GM19395 (cell line): ENCODE data around the gene TMEM245.

Source experiments
- ATAC-seq: cut with Tn5 transposase; IDR thresholded peaks from one replicate; pipeline ENCODE4 v1.9.1; 2021; ENCODE audit warnings: mild to moderate bottlenecking, moderate library complexity; ENCODE audit not compliant: unreplicated experiment

Gene TMEM245

GRCh38 chr9:109119439-109120203 lies at the start of gene TMEM245:
TSS of gene TMEM245 (minus strand) at chr9:109119947. CDS start at chr9:109119913, 34 bp downstream.
- ATAC-seq: peak; percentile 89

GRCh38 chr9:109168170-109168569 lies 48.4 kb upstream of the TMEM245 start:
- no peak for ATAC-seq

GRCh38 chr9:109167716-109168115 lies 48.0 kb upstream of the TMEM245 start:
- ATAC-seq: no peak

GRCh38 chr9:109166771-109167601 lies 47.2 kb upstream of the TMEM245 start, which contains the start of gene FRRS1L:
TSS of gene FRRS1L (minus strand) at chr9:109167249. CDS start at chr9:109167138, 111 bp downstream.
- ATAC-seq: no peak

DNA sequence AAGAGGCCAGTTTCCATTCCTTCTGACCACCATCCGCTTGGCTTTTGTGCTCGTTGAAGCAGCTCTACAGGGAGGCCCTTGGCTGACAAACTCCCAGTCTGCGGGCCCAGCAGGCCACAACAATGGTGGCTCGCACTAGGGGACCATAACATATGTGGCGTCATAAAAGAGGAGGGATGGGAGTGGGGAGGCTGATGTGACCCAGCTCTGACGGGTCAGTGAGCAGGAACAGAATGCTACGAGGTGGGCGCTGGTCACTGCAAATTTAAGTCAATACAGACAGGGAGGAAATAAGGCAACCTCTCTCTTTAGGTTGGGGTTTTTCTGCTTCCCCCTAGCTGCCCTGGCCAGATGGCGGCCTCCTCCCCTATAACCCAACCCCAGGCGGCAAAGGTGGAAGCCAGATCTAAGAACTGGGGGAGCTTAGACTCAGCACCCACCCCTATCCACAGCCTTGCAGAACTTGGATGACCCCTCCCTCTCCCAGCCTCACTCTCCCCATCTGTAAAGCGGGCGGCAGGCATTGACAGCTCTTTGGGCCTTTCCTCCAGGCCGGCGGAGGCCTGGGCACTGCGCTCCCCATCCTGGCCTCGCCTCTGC lies 46.5 kb upstream of the TMEM245 start:
- ATAC-seq: no peak

DNA sequence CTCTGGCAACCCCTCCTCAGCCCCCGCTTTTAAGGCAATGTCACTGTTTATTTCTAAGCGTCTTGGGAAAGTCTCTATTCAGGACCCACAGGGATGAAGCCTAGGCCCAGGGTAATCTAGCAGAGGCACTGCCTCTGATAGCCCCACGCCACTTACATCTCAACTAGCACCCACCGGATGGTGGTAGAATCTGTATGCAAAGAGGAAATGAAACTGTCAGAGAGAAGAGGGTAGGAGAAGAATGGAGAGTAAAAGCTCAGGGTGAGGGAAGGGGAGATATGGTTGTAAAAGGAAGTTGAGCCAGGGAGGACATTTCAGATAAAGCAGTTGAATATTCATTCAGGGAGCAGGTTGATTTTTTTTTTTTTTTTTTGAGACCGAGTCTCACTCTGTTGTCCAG lies 44.3 kb upstream of the TMEM245 start:
- ATAC-seq: peak; percentile 89

DNA sequence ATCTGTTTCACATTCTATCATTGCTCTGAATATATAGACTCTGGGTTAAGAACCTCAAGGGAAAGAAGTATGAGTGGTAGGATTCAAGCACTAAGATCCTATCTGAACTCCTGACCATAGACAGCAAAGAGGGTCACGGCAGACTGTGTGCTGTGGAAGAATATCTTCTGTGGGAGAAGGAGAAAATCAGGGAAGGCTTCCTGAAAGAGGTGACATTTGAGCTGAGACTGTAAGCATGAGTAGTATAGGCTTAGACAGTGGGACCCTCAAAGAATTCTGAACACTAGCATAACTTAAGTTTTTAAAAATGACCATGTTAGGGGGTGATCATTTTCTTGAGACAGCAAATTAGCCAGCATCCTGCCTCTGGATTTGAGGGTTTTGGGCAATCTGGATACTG lies 43.4 kb upstream of the TMEM245 start:
- no peak for ATAC-seq

GRCh38 chr9:109162677-109163076 lies 42.9 kb upstream of the TMEM245 start:
- no peak for ATAC-seq

- ATAC-seq: no peak
These were observed 41.7 kb upstream of the TMEM245 start for GRCh38 chr9:109161471-109161870.

DNA sequence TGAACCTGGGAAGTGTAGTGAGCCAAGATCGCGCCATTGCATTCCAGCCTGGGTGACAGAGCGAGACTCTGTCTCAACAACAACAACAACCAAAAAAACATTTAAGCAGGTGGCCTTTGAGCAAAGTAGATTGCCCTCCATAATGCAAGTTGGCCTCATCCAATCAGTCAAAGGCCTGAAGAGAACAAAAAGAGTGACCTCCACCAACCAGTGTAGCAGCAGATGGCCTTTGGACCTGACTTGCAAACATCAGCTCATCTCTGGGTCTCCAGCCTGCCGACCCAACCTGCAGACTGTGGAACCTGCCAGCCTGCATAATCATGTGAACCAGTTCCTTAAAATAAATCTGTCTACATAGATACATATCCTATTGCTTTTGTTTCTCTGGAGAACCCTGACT lies 39.8 kb upstream of the TMEM245 start:
- ATAC-seq: no peak

DNA sequence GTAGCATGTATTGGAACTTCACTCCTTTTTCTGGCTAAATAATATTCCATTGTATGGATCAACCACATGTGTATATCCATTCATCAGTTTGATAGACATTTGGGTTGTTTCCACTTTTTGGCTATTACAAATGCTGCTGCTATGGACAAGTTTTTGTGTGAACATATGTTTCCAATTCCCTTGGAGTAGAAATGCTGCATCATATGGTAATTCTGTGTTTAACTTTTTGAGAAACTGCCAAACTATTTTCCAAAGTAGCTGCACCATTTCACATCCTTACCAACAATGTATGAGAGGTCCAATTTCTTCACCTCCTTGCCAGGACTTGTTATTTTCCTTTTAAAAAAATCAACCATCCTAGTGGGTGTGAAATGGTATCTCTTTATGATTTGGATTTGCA lies 38.9 kb upstream of the TMEM245 start:
- no peak for ATAC-seq

DNA sequence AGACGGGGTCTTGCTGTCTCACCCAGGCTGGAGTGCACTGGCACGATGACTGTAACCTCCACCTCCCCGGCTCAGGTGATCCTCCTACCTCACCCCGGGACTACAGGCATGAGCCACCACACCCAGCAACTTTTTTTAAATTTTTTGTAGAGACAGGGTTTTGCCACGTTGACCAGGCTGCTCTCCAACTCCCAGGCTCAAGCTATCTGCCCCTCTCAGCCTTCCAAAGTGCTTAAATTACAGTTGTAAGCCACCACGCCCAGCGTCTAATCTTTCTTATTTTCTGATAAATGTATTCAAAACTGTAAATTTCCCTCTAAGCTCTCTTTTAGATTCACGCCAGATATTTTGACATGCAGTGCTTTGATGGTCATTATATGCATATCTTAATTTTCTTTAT lies 37.0 kb upstream of the TMEM245 start:
- no peak for ATAC-seq

DNA sequence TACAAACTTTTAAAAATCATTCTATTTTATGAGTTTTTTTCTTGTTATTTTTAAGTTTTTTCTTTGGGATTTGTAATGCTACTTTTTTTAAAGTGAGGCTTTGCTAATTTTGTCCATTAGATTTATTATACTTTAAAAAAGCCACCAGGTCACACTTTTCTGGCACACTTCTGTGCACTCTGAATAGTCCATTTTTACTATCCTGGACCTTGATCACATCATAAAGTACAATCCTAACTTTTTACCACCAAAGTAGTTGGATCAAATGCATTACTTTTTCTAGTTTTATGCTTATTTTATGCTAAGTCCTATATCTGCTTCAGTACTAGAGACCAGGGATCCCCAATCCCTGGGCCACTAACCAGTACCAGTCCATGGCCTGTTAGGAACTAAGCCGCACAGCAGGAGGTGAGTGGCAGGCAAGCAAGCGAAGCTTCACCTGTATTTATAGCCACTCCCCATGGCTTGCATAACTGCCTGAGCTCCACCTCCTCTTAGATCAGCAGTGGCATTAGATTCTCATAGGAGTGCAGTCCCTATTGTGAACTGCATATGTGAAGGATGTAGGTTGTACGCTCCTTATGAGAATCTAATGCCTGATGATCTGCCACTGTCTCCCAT lies 31.3 kb upstream of the TMEM245 start:
- no peak for ATAC-seq

GRCh38 chr9:109149722-109150121 lies 30.0 kb upstream of the TMEM245 start:
- ATAC-seq: no peak

- no peak for ATAC-seq
These were observed 29.3 kb upstream of the TMEM245 start for GRCh38 chr9:109149089-109149488.

GRCh38 chr9:109145051-109145450 lies 25.3 kb upstream of the TMEM245 start:
- no peak for ATAC-seq

- peak; percentile 99 for ATAC-seq
These were observed 24.3 kb upstream of the TMEM245 start for GRCh38 chr9:109143881-109144562.

DNA sequence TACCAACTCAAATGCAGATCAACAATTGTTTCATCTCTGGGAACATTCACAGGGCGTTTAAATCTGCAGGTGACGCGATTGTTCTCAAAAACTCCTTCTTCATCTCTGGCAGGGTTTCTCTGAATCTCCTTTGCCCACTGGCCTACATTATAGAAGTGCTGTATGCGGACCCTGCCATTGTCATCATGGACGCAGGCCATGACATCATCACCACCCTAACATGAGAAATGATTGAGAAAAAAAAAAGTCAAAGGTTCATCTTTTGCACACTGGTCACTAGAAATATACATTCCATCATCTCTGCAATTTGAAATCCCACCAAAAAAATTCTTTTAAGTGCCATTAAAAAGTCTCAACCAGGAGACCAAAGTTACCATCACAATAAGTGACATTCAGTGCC lies 21.6 kb upstream of the TMEM245 start:
- ATAC-seq: no peak

- ATAC-seq: no peak
These were observed 20.1 kb upstream of the TMEM245 start for GRCh38 chr9:109139851-109140250.

DNA sequence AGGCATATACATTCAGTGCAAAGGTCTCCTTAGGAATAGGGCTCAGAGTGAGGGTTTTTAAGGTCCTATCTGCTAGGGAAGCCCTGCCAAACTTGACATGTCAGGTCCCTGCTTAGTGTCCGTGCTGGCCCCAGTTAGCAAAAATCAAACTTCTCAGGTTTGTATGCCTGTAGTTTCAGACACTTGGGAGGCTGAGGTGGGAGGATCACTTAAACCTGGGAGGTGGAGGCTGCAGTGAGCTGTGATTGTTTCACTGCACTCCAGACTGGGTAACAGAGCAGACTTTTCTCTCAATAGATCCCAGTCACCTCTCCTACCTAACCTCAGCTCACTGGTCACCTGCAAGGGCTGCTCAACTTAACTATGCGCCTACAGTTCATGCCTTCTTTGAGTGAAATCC lies 18.7 kb upstream of the TMEM245 start:
- no peak for ATAC-seq

DNA sequence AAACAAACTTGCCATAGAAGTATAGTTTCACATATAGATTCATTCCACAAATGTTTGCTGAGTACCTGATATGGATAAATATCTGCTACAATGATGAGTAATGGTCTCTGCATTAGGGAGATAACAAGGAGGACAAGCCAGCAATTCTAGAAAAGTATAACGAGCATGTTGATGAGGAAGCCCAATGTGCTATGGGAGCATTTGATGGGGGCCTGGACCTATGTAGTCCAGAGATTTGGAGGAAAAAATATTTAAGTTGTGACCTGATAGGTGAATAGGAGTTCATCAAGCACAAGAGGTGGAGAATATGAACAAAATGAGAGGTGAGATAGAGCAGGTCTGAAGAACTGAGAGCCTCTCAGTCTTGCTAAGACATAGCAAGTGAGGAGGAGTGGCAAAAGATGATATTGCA lies 14.4 kb upstream of the TMEM245 start:
- no peak for ATAC-seq
